Epithelial cell of esophagus (primary cell): ENCODE data around the gene SSX2IP.
A peak's percentile ranks its signal among the peaks of the same experiment; 100 is the strongest.

Experiments
- DNase-seq: peaks from one replicate; pipeline ENCODE4 v3.0.0; 2010; ENCODE audit warnings: low read depth
- H3K4me3 ChIP-seq: 2 replicates; pipeline ENCODE4 v1.5.1; 2011; ENCODE audit warnings: mild to moderate bottlenecking, low read length, control low read depth
- TF ChIP-seq, protein P1 (sequence below): IDR thresholded peaks from 2 replicates; pipeline ENCODE4 v1.5.1; 2011; ENCODE audit warnings: low read depth, mild to moderate bottlenecking, low read length, control low read depth, inconsistent platforms; ENCODE audit not compliant: insufficient read depth; ENCODE audit errors: missing control alignments

The SSX2IP gene

DNA sequence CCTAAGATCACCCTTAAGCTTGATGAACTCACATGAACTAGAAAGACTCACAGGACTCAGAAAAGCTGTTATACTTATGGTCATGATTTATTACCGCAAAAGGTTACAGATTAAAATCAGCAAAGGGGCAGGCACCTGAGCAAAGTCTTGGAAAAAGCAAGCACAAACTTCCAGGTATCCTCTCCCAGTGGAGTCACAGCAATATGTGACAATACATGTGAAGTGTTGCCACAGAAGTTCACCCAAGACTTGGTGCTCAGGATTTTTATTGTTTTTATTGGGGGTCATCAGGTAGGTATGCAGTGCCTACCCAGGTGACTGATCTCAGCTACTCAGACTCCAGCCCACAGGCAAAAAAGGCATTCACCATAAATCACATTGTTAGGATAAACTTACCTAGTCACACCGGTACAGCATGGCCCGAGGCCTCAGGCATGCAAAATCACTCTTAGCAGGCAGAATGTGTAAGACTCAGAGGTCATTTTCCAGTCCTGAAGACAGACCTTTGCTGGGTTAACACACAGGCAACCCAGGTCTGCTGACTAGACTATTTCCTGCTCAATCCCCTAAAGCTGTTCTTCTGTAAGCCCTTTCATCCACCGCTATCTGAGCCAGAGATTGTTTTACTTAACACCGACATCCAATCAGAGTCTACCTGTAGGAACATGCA, 55.6 kb downstream of the SSX2IP start:
- DNase-seq: peak; percentile 97
- no peak overlapping the region for H3K4me3 ChIP-seq
- TF ChIP-seq, protein P1, sequence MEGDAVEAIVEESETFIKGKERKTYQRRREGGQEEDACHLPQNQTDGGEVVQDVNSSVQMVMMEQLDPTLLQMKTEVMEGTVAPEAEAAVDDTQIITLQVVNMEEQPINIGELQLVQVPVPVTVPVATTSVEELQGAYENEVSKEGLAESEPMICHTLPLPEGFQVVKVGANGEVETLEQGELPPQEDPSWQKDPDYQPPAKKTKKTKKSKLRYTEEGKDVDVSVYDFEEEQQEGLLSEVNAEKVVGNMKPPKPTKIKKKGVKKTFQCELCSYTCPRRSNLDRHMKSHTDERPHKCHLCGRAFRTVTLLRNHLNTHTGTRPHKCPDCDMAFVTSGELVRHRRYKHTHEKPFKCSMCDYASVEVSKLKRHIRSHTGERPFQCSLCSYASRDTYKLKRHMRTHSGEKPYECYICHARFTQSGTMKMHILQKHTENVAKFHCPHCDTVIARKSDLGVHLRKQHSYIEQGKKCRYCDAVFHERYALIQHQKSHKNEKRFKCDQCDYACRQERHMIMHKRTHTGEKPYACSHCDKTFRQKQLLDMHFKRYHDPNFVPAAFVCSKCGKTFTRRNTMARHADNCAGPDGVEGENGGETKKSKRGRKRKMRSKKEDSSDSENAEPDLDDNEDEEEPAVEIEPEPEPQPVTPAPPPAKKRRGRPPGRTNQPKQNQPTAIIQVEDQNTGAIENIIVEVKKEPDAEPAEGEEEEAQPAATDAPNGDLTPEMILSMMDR: no peak

DNA sequence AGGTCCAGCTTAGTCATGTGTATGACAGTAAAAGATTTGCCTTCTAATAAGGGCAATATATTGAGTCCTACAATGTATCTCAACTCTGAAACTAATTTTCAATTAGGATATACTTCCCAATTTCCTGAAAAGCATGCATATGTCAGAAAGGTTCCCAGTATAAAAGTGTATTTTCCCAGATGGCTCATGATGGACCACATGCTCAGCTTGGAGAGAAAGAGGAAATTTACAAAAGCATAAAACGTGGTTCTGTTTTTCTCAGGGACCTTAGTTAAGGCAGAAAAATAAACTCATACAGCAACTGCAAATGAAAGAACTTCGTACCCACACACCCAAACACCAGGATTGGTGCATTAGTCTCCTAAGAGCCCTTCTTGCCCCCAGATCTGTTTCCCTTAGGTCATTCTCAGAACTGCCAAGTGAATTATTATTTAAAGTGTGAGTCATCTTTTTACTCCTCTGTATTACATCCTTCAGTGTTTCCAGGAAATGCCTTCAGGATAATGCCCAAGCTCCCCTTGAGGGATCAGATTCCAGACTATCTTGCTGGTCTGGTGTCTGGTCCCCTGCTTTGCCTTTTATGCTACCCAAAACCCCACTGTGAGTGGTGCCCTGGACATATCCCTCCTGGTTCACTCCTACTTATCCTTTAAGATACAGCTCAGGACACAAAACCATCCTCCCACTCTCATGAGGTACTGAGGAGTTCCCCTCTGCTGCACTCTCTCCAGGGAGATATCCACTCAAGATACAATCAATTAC, 57.4 kb downstream of the SSX2IP start:
- H3K4me3 ChIP-seq: no peak overlapping the region
- TF ChIP-seq, protein P1: no peak
- DNase-seq: peak; percentile 68

DNA sequence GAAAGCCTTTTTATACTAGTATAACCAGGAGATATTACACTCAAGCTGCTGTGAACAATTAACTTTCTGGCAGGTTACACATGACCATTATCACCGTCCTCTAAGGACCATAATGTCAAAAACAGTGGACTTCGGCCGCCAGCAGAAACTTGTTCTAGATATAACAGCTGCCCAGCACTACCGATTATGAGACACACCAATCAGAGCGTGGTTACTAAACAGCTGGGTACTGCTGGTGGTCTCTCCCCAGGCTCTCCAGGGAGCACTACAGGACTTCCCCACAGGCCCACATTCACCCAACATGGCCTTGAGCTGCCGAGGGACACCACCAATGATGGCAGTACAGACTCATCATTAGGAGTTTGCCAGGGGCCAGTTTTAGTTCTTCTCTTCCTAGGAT, 58.1 kb downstream of the SSX2IP start:
- H3K4me3 ChIP-seq: no peak overlapping the region
- no peak for DNase-seq
- TF ChIP-seq, protein P1: no peak

DNA sequence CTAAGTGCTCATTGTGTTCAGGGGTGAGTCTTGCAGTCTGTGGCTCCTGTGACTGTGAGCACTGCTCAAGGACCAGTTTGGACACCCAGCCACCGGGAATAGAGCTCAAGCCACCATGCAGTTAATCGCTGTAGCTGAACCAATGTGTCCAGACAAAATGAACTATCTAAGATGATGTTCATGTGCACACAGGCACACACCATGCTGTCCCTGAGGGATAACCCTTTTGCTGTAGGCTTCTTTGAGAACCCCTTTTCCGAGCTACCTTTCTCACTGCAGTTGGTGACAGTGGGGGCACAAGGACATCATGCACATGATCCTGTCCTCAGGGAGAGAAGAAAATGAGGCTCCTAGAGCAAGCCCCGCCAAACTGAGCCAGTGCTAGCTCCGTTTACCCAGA, 65.4 kb downstream of the SSX2IP start:
- TF ChIP-seq, protein P1: no peak
- no peak for DNase-seq
- no peak overlapping the region for H3K4me3 ChIP-seq

DNA sequence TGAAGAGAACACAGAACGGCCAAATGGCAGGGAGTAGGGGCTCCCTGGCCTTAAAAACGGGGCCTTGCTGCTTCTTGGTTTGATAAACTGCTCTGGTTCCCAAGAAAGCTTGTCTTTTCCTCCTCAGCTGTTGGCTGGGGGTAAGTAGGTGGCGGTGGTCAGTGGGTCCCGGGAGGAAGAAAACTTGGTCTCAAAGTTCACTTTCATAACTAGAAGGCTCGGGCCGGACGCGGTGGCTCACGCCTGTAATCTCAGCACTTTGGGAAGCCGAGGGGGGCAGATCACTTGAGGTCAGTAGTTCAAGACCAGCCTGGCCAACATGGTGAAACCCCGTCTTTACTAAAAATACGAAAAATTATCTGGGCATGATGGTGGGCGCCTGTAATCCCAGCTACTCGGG, 68.7 kb downstream of the SSX2IP start:
- no peak for DNase-seq
- TF ChIP-seq, protein P1: no peak
- H3K4me3 ChIP-seq: no peak overlapping the region

DNA sequence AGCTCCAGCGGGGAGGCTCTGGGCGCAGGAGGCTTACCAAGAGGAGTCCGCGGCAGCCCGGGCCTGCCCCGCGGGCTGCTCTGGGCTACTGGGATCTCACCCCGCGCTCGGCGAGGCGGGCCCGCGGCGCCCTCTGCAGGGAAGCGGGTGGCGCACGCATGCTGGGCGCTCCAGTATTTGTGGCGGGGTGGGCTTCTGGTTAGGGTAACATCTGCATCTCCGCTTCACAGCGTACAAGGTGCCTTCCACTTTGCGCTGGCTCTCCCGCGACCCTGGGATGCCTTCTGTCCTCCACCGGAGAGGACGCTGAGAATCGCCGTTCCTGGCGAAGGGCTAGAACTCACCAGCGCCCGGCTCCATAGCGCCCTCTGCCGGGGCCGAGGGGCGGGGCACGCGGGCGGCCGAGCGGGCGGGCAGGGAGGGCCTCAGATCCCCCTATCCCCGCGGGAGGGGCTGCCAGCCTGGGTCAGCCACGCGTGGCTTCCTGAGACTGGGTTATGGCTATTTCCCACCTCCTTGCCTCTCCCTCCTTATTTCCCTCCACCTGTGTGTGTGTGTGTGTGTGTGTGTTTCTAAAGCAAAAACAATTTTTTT, 69.4 kb downstream of the SSX2IP start:
- TF ChIP-seq, protein P1: peak; percentile 64
- peak overlapping the region; percentile 61 for H3K4me3 ChIP-seq
- DNase-seq: peak; percentile 73
